ENCODE results near the gene AGMO.

AGMO gene

GRCh38 chr7:15399441-15399840, 162.4 kb downstream of the AGMO start:
- DNase-seq (ENCODE audit: low read depth, low spot score) = no peak

DNA sequence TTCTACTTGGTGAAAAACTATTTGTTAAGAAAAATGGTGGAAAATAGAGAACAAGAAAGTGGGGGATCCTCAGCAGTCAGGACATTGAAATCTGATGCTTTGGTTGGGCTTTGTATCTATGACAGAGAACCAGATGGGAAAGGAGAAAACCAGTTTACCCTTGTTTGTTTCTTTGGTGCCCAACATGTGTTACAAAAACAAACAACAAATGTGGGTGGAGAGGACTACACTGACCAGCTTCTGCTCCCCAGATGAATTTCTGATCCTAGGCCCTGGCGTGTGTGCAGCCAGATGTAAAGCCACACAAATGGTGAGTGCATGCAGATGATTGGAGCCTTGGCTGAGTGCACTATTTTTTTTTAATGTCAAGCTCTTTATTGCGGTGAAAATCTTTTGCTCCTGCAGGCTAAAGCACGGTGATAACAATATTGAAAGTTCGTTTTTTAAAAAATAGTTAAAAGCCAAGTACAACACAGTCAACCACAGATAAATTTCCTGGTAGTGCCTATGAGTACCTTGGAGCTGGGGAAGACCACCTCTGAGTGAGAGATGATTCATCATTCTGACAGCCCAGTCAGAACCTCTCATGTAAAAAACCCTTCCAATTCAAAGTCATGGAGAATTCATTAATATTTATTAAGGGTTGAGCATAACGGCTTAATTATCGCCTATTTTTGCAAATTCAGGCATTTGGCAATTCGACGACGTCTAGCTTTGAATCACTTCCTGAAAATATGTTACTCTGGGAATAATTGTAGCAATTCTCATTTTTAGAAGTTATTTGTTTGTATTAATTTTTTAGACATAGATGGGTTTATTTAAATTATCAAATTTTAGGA, 163.7 kb downstream of the AGMO start:
- no peak for DNase-seq (ENCODE audit: low read depth, low spot score)

- DNase-seq (ENCODE audit: low read depth, low spot score) = no peak
Measured at GRCh38 chr7:15397159-15397550, 164.7 kb downstream of the AGMO start.

- DNase-seq (ENCODE audit: low read depth, low spot score) = no peak
Measured at GRCh38 chr7:15396210-15397158, 165.3 kb downstream of the AGMO start.

GRCh38 chr7:15389073-15389472, 172.7 kb downstream of the AGMO start:
- no peak for DNase-seq (ENCODE audit: low read depth, low spot score)

DNA sequence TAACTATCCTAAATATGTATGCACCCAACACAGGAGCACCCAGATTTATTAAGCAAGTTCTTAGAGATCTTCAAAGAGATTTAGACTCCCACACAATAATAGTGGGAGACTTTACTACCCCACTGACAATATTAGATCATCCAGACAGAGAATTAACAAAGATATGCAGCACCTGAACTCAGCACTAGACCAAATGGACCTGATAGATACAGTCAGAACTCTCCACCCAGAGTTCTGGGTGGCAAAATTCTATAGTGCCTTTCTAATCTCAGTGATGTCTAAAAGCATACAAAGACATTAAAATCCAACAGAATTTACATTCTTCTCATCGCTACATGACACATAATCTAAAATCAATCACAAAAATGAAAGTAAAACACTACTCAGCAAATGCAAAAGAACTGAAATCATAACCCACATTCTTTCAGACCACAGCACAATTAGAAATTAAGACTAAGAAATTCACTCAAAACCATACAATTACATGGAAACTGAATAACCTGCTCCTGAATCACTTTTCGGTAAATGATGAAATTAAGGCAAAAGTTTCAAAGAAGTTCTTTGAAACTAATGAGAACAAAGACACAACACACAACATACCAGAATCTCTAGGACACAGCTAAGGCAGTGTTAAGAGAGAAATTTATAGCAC, 183.2 kb downstream of the AGMO start:
- DNase-seq (ENCODE audit: low read depth, low spot score) = no peak

- DNase-seq (ENCODE audit: low read depth, low spot score) = no peak
Measured at GRCh38 chr7:15376600-15376999, 185.2 kb downstream of the AGMO start.

GRCh38 chr7:15370441-15370840, 191.4 kb downstream of the AGMO start:
- no peak for DNase-seq (ENCODE audit: low read depth, low spot score)

DNA sequence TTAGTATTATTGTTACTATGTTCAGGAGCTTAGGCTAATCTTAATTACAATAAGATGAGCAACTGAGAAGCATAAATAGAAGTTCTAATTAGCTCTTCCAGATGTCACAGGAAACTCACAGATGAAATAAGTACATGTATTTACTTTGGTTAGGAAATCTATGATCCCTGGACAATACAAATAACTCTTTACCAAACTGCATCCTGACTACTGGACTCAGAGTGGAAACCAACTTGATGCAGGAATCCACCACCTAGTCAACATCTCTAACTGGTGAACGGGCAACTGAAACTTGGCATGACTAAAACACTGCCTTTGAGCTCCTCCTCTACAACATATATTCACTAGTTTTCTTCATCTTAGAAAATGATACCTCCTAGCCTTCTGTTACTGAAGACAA, 193.2 kb downstream of the AGMO start:
- no peak for DNase-seq (ENCODE audit: low read depth, low spot score)

DNA sequence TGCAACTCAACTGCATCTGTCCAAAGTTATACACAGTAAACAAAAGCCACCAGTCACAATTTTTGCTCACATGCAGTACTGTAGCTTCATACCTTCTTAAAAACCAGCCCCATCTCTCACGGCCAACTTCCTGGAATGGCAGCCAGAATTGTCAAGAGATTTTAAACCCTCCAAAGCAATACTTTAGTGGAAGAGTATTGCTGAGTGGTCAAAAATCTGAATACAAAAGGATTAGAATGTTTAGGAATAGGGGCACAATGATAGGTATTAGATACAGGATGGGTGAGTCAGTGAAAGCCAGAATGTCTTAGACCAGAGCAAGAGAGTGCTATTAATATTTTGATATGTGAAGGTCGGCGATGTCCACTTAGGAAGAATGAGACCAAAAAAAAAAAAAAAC, 193.9 kb downstream of the AGMO start:
- no peak for DNase-seq (ENCODE audit: low read depth, low spot score)

- no peak for DNase-seq (ENCODE audit: low read depth, low spot score)
Measured at GRCh38 chr7:15358112-15358511, 203.7 kb downstream of the AGMO start.

- no peak for DNase-seq (ENCODE audit: low read depth, low spot score)
Measured at GRCh38 chr7:15352421-15353206, 209.2 kb downstream of the AGMO start.

- no peak for DNase-seq (ENCODE audit: low read depth, low spot score)
Measured at GRCh38 chr7:15345216-15345615, 216.6 kb downstream of the AGMO start.

DNA sequence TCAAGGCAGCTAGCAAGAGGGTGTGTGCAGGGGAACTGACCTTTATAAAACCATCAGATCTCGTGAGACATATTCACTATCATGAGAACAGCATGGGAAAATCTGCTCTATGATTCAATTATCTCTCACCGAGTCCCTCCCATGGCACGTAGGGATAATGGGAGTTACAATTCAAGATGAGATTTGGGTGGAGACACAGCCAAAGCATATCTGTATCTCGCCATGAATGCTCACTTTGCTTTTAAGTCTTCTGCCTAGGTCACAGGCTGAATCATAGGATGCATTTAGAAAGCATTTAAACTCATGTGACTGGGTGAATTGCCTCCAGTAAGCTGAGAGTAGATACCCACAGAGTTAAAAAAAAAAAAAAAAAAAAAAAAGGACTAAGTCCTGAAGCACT, 220.0 kb downstream of the AGMO start:
- DNase-seq (ENCODE audit: low read depth, low spot score) = no peak

- no peak for DNase-seq (ENCODE audit: low read depth, low spot score)
Measured at GRCh38 chr7:15336146-15336545, 225.7 kb downstream of the AGMO start.

- no peak for DNase-seq (ENCODE audit: low read depth, low spot score)
Measured at GRCh38 chr7:15335390-15335789, 226.4 kb downstream of the AGMO start.

DNA sequence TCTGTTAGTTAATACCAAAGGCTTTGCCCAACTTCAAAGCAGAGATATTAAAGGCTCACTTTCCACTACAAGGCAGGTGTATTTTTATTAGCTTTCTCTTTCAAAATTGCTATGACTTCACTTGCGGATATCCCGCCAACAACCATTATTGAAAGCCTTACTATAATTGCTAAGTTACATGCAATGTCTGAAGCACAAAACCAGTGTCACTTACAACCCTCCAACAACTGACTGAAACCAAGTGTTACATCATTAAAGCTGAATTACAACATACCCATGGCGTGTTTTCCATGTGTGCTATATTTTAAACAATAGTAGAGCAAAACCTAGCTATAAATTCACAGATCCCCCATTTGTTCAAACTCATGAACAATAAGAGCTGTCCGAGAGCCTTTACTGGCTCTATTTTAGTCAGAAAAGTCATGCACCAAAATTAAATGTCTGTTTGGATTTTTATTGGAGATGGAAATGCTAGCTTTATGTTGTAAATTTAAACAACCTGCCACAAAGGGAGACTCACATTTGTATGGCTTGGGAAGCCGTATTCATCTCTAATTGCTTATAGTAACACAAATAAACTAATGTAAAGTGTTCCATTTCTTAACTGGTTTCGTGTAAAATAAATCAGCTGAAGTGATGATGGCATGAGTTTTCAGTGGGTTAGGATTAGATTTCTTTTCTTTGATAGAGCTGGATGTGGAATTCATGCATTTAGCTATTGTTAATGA, 227.1 kb downstream of the AGMO start:
- no peak for DNase-seq (ENCODE audit: low read depth, low spot score)

DNA sequence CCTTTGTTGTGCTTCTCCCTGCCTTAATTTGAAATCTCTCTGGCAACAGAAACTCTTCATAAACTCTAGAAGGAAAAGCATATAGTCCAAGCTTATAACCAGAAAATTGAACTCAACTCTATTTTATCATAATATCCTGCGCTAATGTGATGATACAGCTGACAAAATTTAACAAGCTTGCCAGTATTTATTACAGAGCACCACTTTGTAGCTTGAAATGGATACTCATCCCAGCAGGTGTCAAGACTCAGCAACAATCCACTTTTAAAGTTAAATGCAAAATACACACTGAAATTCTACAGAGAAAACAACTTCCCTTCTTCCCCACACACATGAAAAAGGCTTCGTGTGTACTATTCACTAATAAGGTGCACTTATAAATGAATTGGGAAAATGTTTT, 228.9 kb downstream of the AGMO start:
- DNase-seq (ENCODE audit: low read depth, low spot score) = no peak

DNA sequence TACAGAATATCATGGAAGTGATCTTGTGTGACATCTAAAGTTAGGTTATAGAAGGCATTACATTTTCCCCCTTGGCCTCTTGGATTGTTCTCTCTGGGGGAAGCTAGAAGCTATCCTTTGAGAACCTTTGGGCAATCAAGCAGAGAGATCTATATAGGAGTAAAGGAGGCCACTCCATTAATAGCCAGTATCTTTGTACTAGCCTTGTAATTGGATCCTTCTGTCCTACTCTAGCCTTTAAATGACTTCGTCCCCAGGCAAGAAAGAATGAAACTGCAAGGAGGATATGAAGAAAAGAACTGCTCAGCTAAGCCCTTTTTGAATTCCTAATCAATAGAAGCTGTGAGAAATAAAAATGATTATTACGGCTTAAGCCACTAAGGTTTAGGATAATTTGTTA, 230.9 kb downstream of the AGMO start:
- DNase-seq (ENCODE audit: low read depth, low spot score) = no peak

- no peak for DNase-seq (ENCODE audit: low read depth, low spot score)
Measured at GRCh38 chr7:15327001-15327400, 234.8 kb downstream of the AGMO start.
